ENCODE results near the gene GNG4. TPM values are rescaled to one million over a fixed set of nuclear protein-coding genes. Genes with fewer than 3 reads are reported as not detected.

The GNG4 gene
- total and polyA plus RNA-seq, 9 of the 15 experiments (the other 6 are each of a cell fraction or from before 2014, with no cell fraction given) = 0.06 to 0.58 (median 0.08) TPM; not detected in 4

- WGBS (ENCODE audit: insufficient coverage, low coverage, missing lambda C conversion rate) = 51% methylated on average over 3 of the region's 3 CpGs
- ATAC-seq (no peak), DNase-seq (ENCODE audit: extremely low read depth in 1 of 4, low spot score in 3 of 4) (no peak), FAIRE-seq (no peak)
- intact Hi-C loops (cut with micrococcal nuclease) (loop anchor here (10.0 kb wide), 2 partner anchors 253 to 903 kb away; no protein-coding TSS in a partner anchor), in situ Hi-C loops (cut with MboI) (no loop called here)
- BruUV-seq (replicated peaks) = no TSS peak
- no peaks in the 10 kb centered on the region for H3K9me1 ChIP-seq (ENCODE audit: control insufficient read depth, insufficient read depth, low read length)
- H2AFZ ChIP-seq (ENCODE audit: low read depth, low read length) = no peak overlapping the region
- H3K4me2 ChIP-seq (ENCODE audit: insufficient read depth, low read length) = no peak overlapping the region
- H3K79me2 ChIP-seq (ENCODE audit: control insufficient read depth, insufficient read depth, low read length) = peaks cover 33% of the 10 kb centered on the region
- CTCF ChIA-PET (ENCODE audit: low intra/inter-chr PET ratio) = no interaction called here
- H3K9me3 ChIP-seq (replicated peaks; ENCODE audit: control insufficient read depth, insufficient read depth, low read depth, low read length) = no peaks in the 10 kb centered on the region
- peak; percentile 67 for TF ChIP-seq ZNF316 (IDR thresholded peaks at IDR 0.05)
- TF ChIP-seq COPS2 (conservative IDR thresholded peaks at IDR 0.05) = no peak
- no peak for TF ChIP-seq TOE1 (IDR thresholded peaks at IDR 0.05; ENCODE audit: borderline replicate concordance)
- no peak for TF ChIP-seq TOE1 (CRISPR knock-in tag; IDR thresholded peaks at IDR 0.05; ENCODE audit: borderline replicate concordance, low read depth)
- no peak for TF ChIP-seq TBP (optimal IDR thresholded peaks at IDR 0.05; ENCODE audit: low read depth, low read length)
- TF ChIP-seq NFE2 (IDR thresholded peaks at IDR 0.05; ENCODE audit: low read depth) = peak; percentile 46; the same call in 1 of the 2 replicates
- peak; percentile 23; the same call in 1 of the 2 replicates for TF ChIP-seq MAFG (tag; conservative IDR thresholded peaks at IDR 0.05)
- TF ChIP-seq, protein P1, sequence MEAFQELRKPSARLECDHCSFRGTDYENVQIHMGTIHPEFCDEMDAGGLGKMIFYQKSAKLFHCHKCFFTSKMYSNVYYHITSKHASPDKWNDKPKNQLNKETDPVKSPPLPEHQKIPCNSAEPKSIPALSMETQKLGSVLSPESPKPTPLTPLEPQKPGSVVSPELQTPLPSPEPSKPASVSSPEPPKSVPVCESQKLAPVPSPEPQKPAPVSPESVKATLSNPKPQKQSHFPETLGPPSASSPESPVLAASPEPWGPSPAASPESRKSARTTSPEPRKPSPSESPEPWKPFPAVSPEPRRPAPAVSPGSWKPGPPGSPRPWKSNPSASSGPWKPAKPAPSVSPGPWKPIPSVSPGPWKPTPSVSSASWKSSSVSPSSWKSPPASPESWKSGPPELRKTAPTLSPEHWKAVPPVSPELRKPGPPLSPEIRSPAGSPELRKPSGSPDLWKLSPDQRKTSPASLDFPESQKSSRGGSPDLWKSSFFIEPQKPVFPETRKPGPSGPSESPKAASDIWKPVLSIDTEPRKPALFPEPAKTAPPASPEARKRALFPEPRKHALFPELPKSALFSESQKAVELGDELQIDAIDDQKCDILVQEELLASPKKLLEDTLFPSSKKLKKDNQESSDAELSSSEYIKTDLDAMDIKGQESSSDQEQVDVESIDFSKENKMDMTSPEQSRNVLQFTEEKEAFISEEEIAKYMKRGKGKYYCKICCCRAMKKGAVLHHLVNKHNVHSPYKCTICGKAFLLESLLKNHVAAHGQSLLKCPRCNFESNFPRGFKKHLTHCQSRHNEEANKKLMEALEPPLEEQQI (IDR thresholded peaks at IDR 0.05) = no peak
- TF ChIP-seq KLF6 (CRISPR knock-in tag; IDR thresholded peaks at IDR 0.05; ENCODE audit: borderline replicate concordance) = no peak
- TF ChIP-seq C11orf30 (IDR thresholded peaks at IDR 0.05; ENCODE audit: low read depth) = 0 out of 2 replicates have a peak, but pooled peaks have one; percentile 15
- POLR2A ChIA-PET = interaction anchor here (0.6 kb wide), 1 partner anchor 56 kb away, joined by 4 read pairs; no protein-coding TSS in a partner anchor
- H3K4me1 ChIP-seq (replicated peaks in 1 of 2; ENCODE audit: control insufficient read depth in 2 of 2, insufficient read depth in 2 of 2, low read length in 2 of 2) = peaks cover 7 to 15% of the 10 kb centered on the region in 2 experiments; a peak in 4 of 5 replicates
- H3K27me3 ChIP-seq (ENCODE audit: control insufficient read depth in 2 of 2, insufficient read depth in 2 of 2, low read length in 2 of 2) = no peaks in the 10 kb centered on the region
- no peaks in the 10 kb centered on the region for H4K20me1 ChIP-seq (replicated peaks; ENCODE audit: control insufficient read depth, insufficient read depth, low read length)
- no peaks in the 10 kb centered on the region for H3K36me3 ChIP-seq (ENCODE audit: control insufficient read depth, insufficient read depth, low read length)
- H3K27ac ChIP-seq (ENCODE audit: extremely low read depth, low read depth, low read length) = no peak overlapping the region
- no peak overlapping the region for H3K9ac ChIP-seq (ENCODE audit: insufficient read depth in 1 of 2, low read depth in 2 of 2, low read length in 2 of 2)
- no peak overlapping the region for H3K4me3 ChIP-seq
Observed at GRCh38 chr1:235507623-235508022, 142.0 kb downstream of the GNG4 start.

Measured in K562 (cell line).